Measurements from ENCODE around the gene NFIA. TPM values are rescaled to one million over a fixed set of nuclear protein-coding genes. Genes with fewer than 3 reads are reported as not detected.

The NFIA gene
- total and polyA plus RNA-seq, 5 donors, result 15.9 to 127 (median 108) TPM

- Histone ChIP-seq H3K4me1 (ENCODE audit: control insufficient read depth, insufficient read depth, low read length) (peaks cover 10% of the 10 kb centered on the region), H3K9me3 (ENCODE audit: control insufficient read depth, low read length) (no peaks in the 10 kb centered on the region), H3K4me3 (ENCODE audit: low read length) (no peak overlapping the region), H3K27ac (ENCODE audit: low read length) (peak overlapping the region; percentile 70), H3K27me3 (ENCODE audit: control insufficient read depth, insufficient read depth) (no peaks in the 10 kb centered on the region)
- DNase-seq (no peak), ATAC-seq (no peak)
- intact Hi-C loops (cut with DNase I), result no loop called here
- 29% methylated on average over 2 of the region's 2 CpGs for WGBS
Measured at GRCh38 chr1:61362351-61362750, 280.0 kb downstream of the NFIA start.

DNA sequence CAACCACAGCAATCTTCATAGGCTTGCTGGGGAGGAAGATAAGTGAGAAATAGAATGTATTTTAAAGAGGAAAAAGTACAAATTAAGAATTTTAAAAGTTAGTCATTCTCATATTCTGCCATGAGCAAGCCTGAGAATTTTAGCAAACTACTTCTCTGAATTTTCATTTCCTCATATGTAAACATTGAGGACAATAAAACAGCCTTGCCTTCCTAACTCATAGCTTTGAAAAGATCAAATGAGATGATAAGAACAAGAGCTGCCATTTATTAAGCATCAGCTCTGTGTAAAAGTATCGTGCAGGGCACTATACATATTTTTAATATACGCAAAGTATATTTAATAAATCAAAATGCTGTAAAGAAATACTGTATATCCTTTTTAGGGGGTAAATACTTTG is 286.0 kb downstream of the NFIA start:
- intact Hi-C loops (cut with DNase I), result no loop called here
- Histone ChIP-seq H3K4me3 (ENCODE audit: low read length) (no peak overlapping the region), H3K9me3 (ENCODE audit: control insufficient read depth, low read length) (no peaks in the 10 kb centered on the region), H3K4me1 (ENCODE audit: control insufficient read depth, insufficient read depth, low read length) (no peaks in the 10 kb centered on the region), H3K27ac (ENCODE audit: low read length) (no peak overlapping the region), H3K27me3 (ENCODE audit: control insufficient read depth, insufficient read depth) (no peaks in the 10 kb centered on the region)
- ATAC-seq, result no peak
- 92% methylated on average over 2 of the region's 2 CpGs for WGBS
- no peak for DNase-seq

GRCh38 chr1:61368876-61369275 is 286.5 kb downstream of the NFIA start:
- Histone ChIP-seq H3K27ac (ENCODE audit: low read length) (peak overlapping the region; percentile 19), H3K27me3 (ENCODE audit: control insufficient read depth, insufficient read depth) (no peaks in the 10 kb centered on the region), H3K4me1 (ENCODE audit: control insufficient read depth, insufficient read depth, low read length) (no peaks in the 10 kb centered on the region), H3K4me3 (ENCODE audit: low read length) (no peak overlapping the region), H3K9me3 (ENCODE audit: control insufficient read depth, low read length) (no peaks in the 10 kb centered on the region)
- WGBS, result 67% methylated on average over 6 of the region's 6 CpGs
- DNase-seq (no peak), ATAC-seq (peak; percentile 64 to 76)
- intact Hi-C loops (cut with DNase I), result no loop called here

GRCh38 chr1:61370177-61370912 is 288.0 kb downstream of the NFIA start:
- DNase-seq (no peak), ATAC-seq (peak; percentile 23 to 29)
- Histone ChIP-seq H3K4me1 (ENCODE audit: control insufficient read depth, insufficient read depth, low read length) (no peaks in the 10 kb centered on the region), H3K27me3 (ENCODE audit: control insufficient read depth, insufficient read depth) (no peaks in the 10 kb centered on the region), H3K27ac (ENCODE audit: low read length) (no peak overlapping the region), H3K4me3 (ENCODE audit: low read length) (no peak overlapping the region), H3K9me3 (ENCODE audit: control insufficient read depth, low read length) (no peaks in the 10 kb centered on the region)
- intact Hi-C loops (cut with DNase I), result no loop called here
- 77% methylated on average over 10 of the region's 10 CpGs for WGBS

GRCh38 chr1:61370913-61371279 is 288.5 kb downstream of the NFIA start:
- intact Hi-C loops (cut with DNase I), result no loop called here
- Histone ChIP-seq H3K27me3 (ENCODE audit: control insufficient read depth, insufficient read depth) (no peaks in the 10 kb centered on the region), H3K27ac (ENCODE audit: low read length) (no peak overlapping the region), H3K9me3 (ENCODE audit: control insufficient read depth, low read length) (no peaks in the 10 kb centered on the region), H3K4me1 (ENCODE audit: control insufficient read depth, insufficient read depth, low read length) (no peaks in the 10 kb centered on the region), H3K4me3 (ENCODE audit: low read length) (no peak overlapping the region)
- 66% methylated on average over 2 of the region's 2 CpGs for WGBS
- ATAC-seq, result no peak
- no peak for DNase-seq

GRCh38 chr1:61372944-61373343 is 290.6 kb downstream of the NFIA start:
- H3K4me1 ChIP-seq (ENCODE audit: control insufficient read depth, insufficient read depth, low read length), result no peaks in the 10 kb centered on the region
- WGBS, result 89% methylated on average over 5 of the region's 5 CpGs
- no peaks in the 10 kb centered on the region for H3K9me3 ChIP-seq (ENCODE audit: control insufficient read depth, low read length)
- ATAC-seq (no peak), DNase-seq (no peak)
- H3K27ac ChIP-seq (ENCODE audit: low read length), result no peak overlapping the region
- H3K27me3 ChIP-seq (ENCODE audit: control insufficient read depth, insufficient read depth), result no peaks in the 10 kb centered on the region
- H3K4me3 ChIP-seq (ENCODE audit: low read length), result no peak overlapping the region
- intact Hi-C loops (cut with DNase I), result no loop called here

DNA sequence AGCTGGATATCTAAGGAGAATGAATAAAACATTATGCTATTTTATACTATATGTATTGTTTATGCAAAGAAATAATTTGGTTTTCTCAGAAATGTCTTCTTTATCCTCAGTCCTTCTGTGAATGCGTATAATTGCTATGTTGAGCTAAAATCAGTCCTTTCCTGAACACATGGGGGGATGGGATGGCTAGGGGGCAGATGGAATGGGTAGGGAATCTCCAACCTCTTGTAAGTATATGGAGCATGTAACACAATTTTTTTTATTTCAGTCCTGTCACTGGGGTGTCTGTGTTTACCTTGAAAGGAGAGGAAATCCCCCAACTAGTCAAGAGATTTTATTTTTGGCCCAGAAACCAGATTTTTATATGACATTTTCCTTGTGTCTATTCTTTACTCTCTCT is 291.8 kb downstream of the NFIA start:
- no peaks in the 10 kb centered on the region for H3K27me3 ChIP-seq (ENCODE audit: control insufficient read depth, insufficient read depth)
- H3K4me3 ChIP-seq (ENCODE audit: low read length), result no peak overlapping the region
- H3K9me3 ChIP-seq (ENCODE audit: control insufficient read depth, low read length), result no peaks in the 10 kb centered on the region
- no peak overlapping the region for H3K27ac ChIP-seq (ENCODE audit: low read length)
- peaks cover 1% of the 10 kb centered on the region for H3K4me1 ChIP-seq (ENCODE audit: control insufficient read depth, insufficient read depth, low read length)
- 100% methylated on average over 1 of the region's 1 CpG for WGBS
- ATAC-seq (no peak), DNase-seq (no peak)
- intact Hi-C loops (cut with DNase I), result no loop called here

GRCh38 chr1:61375082-61375880 is 292.9 kb downstream of the NFIA start:
- Histone ChIP-seq H3K4me3 (ENCODE audit: low read length) (no peak overlapping the region), H3K27ac (ENCODE audit: low read length) (no peak overlapping the region), H3K27me3 (ENCODE audit: control insufficient read depth, insufficient read depth) (no peaks in the 10 kb centered on the region), H3K4me1 (ENCODE audit: control insufficient read depth, insufficient read depth, low read length) (peaks cover 1% of the 10 kb centered on the region), H3K9me3 (ENCODE audit: control insufficient read depth, low read length) (no peaks in the 10 kb centered on the region)
- ATAC-seq (no peak), DNase-seq (no peak)
- WGBS, result 93% methylated on average over 3 of the region's 3 CpGs
- intact Hi-C loops (cut with DNase I), result no loop called here

- DNase-seq, result no peak
- H3K27me3 ChIP-seq (ENCODE audit: control insufficient read depth, insufficient read depth), result no peaks in the 10 kb centered on the region
- no peak overlapping the region for H3K27ac ChIP-seq (ENCODE audit: low read length)
- ATAC-seq, result no peak
- 94% methylated on average over 2 of the region's 2 CpGs for WGBS
- no peak overlapping the region for H3K4me3 ChIP-seq (ENCODE audit: low read length)
- H3K9me3 ChIP-seq (ENCODE audit: control insufficient read depth, low read length), result no peaks in the 10 kb centered on the region
- intact Hi-C loops (cut with DNase I), result no loop called here
- H3K4me1 ChIP-seq (ENCODE audit: control insufficient read depth, insufficient read depth, low read length), result peaks cover 1% of the 10 kb centered on the region
Measured at GRCh38 chr1:61376151-61376550, 293.8 kb downstream of the NFIA start.

GRCh38 chr1:61377242-61377958 is 295.0 kb downstream of the NFIA start:
- peak in 1 of 2 donors; percentile 44 for ATAC-seq
- DNase-seq, result no peak
- Histone ChIP-seq H3K27me3 (ENCODE audit: control insufficient read depth, insufficient read depth) (no peaks in the 10 kb centered on the region), H3K4me3 (ENCODE audit: low read length) (no peak overlapping the region), H3K4me1 (ENCODE audit: control insufficient read depth, insufficient read depth, low read length) (peaks cover 1% of the 10 kb centered on the region), H3K27ac (ENCODE audit: low read length) (peak overlapping the region; percentile 59), H3K9me3 (ENCODE audit: control insufficient read depth, low read length) (no peaks in the 10 kb centered on the region)
- intact Hi-C loops (cut with DNase I), result no loop called here
- WGBS, result 50% methylated on average over 7 of the region's 7 CpGs

All from right cardiac atrium (tissue), 5 donors.